ENCODE data around the gene STK24. TPM values are rescaled to one million over a fixed set of nuclear protein-coding genes. Genes with fewer than 3 reads are reported as not detected.
A peak's percentile ranks its signal among the peaks of the same experiment; 100 is the strongest.

Gene STK24
- total RNA-seq, 2 donors from 2014 or later, result 55.8 to 63.2 TPM

DNA sequence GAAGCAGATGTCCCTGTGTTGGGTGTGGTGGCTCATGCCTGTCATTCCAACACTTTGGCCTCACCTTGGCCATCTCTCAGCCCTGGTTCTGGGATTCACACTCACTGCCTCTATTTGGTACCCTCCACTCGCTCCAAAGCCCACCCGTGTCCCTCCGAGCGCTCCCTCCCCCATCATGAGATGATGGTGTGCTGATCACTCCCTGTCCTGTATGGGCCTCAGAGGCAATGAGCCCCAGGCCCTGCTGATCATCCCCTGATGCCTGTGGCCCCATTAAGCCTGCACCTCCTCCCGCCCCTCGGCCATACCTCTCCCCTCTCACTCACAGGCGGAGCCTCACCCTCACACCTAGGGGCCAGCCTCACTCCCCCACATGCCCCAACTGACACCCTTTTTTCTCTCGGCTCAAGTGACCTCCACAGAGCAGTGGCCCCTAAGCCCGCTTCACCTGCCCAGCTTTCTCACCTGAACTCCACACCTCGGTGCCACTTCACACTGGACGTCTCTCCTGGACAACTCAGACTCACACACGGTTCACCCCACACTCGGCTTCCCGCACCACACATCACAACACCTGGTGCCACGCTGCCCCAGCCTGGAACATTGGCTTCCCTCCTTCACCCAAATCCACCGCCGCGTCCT, 114.5 kb downstream of the STK24 start:
- peaks cover 0 to 43% of the 10 kb centered on the region in 2 donors for H3K4me1 ChIP-seq
- DNase-seq (ENCODE audit: low spot score), result no peak
- H3K27ac ChIP-seq, result peak overlapping the region in 1 of 2 donors; percentile 5
- TF ChIP-seq, protein P1, sequence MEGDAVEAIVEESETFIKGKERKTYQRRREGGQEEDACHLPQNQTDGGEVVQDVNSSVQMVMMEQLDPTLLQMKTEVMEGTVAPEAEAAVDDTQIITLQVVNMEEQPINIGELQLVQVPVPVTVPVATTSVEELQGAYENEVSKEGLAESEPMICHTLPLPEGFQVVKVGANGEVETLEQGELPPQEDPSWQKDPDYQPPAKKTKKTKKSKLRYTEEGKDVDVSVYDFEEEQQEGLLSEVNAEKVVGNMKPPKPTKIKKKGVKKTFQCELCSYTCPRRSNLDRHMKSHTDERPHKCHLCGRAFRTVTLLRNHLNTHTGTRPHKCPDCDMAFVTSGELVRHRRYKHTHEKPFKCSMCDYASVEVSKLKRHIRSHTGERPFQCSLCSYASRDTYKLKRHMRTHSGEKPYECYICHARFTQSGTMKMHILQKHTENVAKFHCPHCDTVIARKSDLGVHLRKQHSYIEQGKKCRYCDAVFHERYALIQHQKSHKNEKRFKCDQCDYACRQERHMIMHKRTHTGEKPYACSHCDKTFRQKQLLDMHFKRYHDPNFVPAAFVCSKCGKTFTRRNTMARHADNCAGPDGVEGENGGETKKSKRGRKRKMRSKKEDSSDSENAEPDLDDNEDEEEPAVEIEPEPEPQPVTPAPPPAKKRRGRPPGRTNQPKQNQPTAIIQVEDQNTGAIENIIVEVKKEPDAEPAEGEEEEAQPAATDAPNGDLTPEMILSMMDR (IDR thresholded peaks at IDR 0.05), result no peak
- H3K27me3 ChIP-seq, result no peaks in the 10 kb centered on the region
- H3K4me3 ChIP-seq, result no peak overlapping the region
- peaks cover 56% of the 10 kb centered on the region for H3K36me3 ChIP-seq
- no peaks in the 10 kb centered on the region for H3K9me3 ChIP-seq

DNA sequence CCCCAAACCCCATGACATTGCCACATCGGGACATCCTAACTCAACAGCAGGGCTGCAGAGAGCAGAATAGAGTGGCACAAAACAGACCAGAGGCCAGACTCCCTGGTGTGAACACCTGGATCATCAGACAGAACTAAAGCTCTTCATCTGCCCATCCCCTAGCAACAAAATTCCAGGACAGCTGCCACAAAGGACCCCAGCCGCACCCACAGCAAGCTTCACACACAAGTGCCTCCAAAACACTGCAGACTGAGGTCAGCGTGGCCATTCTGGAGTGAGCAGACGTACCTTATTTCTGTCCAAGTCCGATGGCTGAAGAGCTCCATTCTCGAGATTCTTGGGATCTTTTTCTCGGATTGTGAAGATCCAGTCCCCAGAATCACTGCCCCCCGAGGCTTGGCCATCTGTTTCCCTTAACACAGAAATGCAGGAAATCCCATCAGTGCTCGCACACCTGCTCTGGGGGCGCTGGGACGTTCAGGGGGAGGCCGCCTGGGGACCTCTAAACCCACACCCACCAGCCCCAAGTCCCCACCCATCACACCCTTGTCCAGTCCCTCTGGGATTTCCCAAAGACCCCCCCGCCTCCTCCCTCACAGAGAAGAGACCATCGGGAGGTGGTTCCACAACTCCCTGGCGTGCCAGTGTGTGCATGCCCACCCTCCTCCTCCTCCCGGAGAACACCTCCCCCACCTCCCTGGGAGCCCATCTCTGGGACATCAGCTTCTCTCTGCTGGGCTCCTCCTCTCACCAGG, 115.2 kb downstream of the STK24 start:
- Histone ChIP-seq H3K9me3 (no peaks in the 10 kb centered on the region), H3K36me3 (peaks cover 62% of the 10 kb centered on the region), H3K27me3 (no peaks in the 10 kb centered on the region), H3K4me1 (peaks cover 0 to 41% of the 10 kb centered on the region in 2 donors), H3K4me3 (no peak overlapping the region), H3K27ac (no peak overlapping the region)
- DNase-seq (ENCODE audit: low spot score), result no peak
- TF ChIP-seq, protein P1 (IDR thresholded peaks at IDR 0.05), result no peak

DNA sequence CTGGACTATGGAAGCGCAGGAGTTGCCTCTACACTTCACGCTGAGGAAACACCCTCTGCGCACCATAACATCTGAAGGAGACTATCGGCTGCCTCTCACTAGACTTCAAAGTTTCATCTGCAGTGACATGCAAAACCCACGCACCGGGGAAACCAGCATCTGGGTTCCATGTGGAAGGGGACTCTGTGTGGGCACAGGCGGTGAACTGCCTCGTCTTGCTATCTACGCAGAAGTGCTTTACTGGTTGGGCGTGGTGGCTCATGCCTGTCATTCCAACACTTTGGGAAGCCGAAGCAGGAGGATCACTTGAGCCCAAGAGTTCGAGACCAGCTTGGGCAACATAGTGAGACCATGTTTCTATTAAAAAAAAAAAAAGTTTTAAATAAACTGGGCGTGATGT, 116.4 kb downstream of the STK24 start:
- no peaks in the 10 kb centered on the region for H3K9me3 ChIP-seq
- H3K4me1 ChIP-seq, result peaks cover 0 to 41% of the 10 kb centered on the region in 2 donors
- no peak for DNase-seq (ENCODE audit: low spot score)
- no peak overlapping the region for H3K27ac ChIP-seq
- H3K4me3 ChIP-seq, result no peak overlapping the region
- no peaks in the 10 kb centered on the region for H3K27me3 ChIP-seq
- TF ChIP-seq, protein P1 (IDR thresholded peaks at IDR 0.05), result no peak
- H3K36me3 ChIP-seq, result peaks cover 72% of the 10 kb centered on the region

DNA sequence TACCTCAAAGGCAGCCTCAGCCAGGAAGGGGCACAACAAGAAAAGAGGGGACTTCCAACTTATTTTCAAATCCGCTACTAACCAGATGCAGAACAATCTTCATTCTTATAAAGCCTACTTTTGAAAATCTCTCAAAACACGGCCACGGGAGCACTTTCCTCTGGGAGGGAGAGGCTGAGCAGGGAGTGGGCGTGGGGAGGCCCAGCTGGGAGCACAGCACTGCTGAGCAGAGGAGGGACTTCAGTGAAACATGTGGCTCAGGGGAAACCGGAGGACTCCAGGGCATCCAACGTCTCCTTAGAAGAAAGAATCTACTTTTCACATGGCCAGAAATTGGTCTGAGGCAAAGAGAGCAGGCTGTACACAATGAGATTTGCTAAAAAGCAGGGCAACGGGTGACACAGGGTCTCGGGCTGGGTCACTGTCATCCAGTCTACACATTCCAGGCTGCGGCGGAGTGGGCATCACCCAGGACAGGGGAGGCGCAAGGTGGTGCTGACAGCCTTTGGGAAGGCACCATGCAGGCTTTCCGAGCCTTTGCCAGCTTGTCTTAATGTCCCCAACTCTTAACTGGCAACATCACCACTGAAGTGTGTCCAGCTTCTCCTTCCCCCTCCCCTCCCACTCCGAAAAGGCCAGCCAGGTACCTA, 117.1 kb downstream of the STK24 start:
- Histone ChIP-seq H3K27me3 (no peaks in the 10 kb centered on the region), H3K9me3 (no peaks in the 10 kb centered on the region), H3K4me3 (no peak overlapping the region), H3K27ac (no peak overlapping the region), H3K36me3 (peaks cover 66% of the 10 kb centered on the region), H3K4me1 (peaks cover 0 to 41% of the 10 kb centered on the region in 2 donors)
- DNase-seq (ENCODE audit: low spot score), result no peak
- TF ChIP-seq, protein P1 (IDR thresholded peaks at IDR 0.05), result no peak

DNA sequence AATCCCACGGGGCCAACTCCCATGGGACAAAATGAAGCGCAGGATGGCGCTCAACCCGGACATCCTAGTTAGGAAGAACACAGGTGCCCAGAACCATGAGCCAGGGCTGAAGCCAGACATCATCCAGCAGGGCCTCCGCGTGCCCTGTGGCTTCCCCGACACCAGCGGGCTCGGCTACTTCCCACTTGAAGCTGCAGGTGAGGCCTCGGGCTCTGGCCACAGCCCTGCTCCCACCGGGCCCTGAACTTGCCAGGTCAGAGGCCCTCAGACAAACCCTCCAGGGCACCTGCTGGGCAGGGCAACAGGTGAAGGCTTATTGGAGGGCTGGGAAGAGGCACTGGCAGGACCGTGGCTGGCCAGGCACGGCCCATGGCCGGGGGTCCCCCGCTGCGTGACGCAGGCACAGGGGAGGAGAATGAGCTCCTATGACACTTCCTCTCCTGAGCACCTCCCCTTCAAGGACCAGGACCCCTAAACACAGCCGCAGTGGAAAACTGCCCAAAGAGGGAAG, 117.7 kb downstream of the STK24 start:
- no peak for DNase-seq (ENCODE audit: low spot score)
- Histone ChIP-seq H3K4me1 (peaks cover 0 to 46% of the 10 kb centered on the region in 2 donors), H3K4me3 (no peak overlapping the region), H3K27ac (no peak overlapping the region), H3K27me3 (no peaks in the 10 kb centered on the region), H3K9me3 (no peaks in the 10 kb centered on the region), H3K36me3 (peaks cover 65% of the 10 kb centered on the region)
- TF ChIP-seq, protein P1 (IDR thresholded peaks at IDR 0.05), result no peak

Data from right atrium auricular region (tissue), 2 donors.